ENCODE measurements around the gene C19orf12. TPM values are rescaled to one million over a fixed set of nuclear protein-coding genes. Genes with fewer than 3 reads are reported as not detected.

Gene C19orf12
- total and polyA plus RNA-seq, 2 experiments from 2014 or later = 11.4 to 17.2 TPM

DNA sequence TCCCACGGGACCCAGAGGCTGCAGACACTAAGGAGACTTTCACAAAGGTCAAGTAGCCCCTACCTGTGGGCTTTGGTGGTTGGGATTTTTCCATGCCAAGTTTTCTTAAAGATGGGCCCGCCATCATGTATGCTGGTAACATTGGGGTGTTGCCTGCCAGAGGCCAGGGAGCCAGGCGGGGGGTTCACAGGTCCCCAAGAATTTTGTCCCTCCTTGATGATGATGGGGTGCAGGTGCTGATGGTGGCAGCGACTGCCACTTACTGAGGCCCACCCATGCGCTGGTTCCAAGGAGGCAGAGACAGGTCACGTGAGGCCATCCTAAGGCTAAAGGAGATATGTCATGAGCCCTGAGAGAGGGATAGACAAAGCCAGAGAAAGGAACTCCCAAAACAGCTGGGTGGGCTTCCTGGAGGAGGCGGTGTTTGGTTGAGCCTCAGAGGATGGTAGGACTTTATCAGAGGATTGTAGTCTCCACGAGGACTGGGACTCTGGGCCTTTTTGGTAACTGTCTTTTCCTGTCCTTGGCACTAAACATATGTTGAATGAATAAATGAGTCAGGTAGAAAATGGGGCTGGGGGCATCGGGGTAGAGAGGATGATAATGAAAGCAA is 35.4 kb downstream of the C19orf12 start:
- H3K9me3 Mint-ChIP-seq = no peaks in the 10 kb centered on the region; the same call in 2 of the 3 replicates
- no peaks in the 10 kb centered on the region for H3K27me3 ChIP-seq (ENCODE audit: insufficient read depth)

More for the DNA sequence above, 35.4 kb downstream of the C19orf12 start:
- Histone ChIP-seq H3K4me3 (no peak overlapping the region), H3K4me2 (no peak overlapping the region), H3K4me1 (ENCODE audit: insufficient read depth) (no peaks in the 10 kb centered on the region), H3K36me3 (ENCODE audit: insufficient read depth) (no peaks in the 10 kb centered on the region), H3K27ac (ENCODE audit: low read depth) (no peak overlapping the region), H3K79me2 (replicated peaks; ENCODE audit: insufficient read depth) (no peaks in the 10 kb centered on the region), H3K9me2 (ENCODE audit: insufficient read depth) (no peaks in the 10 kb centered on the region), H3F3A (replicated peaks; ENCODE audit: low read depth) (no peaks in the 10 kb centered on the region), H2AFZ (no peak overlapping the region), H4K20me1 (replicated peaks; ENCODE audit: insufficient read depth) (no peaks in the 10 kb centered on the region)
- DNase-seq (ENCODE audit: low spot score) = no peak
- Mint-ChIP-seq H3K36me3 (ENCODE audit: low read depth) (no peaks in the 10 kb centered on the region), H3K27ac (no peak overlapping the region), H3K4me1 (peaks cover 4% of the 10 kb centered on the region), H3K27me3 (ENCODE audit: insufficient read depth, low read depth, poor library complexity) (peaks cover 11% of the 10 kb centered on the region), H3K4me3 (no peak overlapping the region)
- no peak for TF ChIP-seq STAT1 (IDR thresholded peaks at IDR 0.05; ENCODE audit: unreplicated experiment)
- TF ChIP-seq ZNF114 (CRISPR knock-in tag; IDR thresholded peaks at IDR 0.05) = no peak
- TF ChIP-seq JUNB (IDR thresholded peaks at IDR 0.05; ENCODE audit: unreplicated experiment) = no peak
- no peak for TF ChIP-seq EZH2phosphoT487 (IDR thresholded peaks at IDR 0.05; ENCODE audit: unreplicated experiment)
- TF ChIP-seq NANOG (IDR thresholded peaks at IDR 0.05; ENCODE audit: borderline replicate concordance) = no peak
- TF ChIP-seq POLR2AphosphoS5 (IDR thresholded peaks at IDR 0.05; ENCODE audit: low read depth) = no peak
- TF ChIP-seq, protein P1, sequence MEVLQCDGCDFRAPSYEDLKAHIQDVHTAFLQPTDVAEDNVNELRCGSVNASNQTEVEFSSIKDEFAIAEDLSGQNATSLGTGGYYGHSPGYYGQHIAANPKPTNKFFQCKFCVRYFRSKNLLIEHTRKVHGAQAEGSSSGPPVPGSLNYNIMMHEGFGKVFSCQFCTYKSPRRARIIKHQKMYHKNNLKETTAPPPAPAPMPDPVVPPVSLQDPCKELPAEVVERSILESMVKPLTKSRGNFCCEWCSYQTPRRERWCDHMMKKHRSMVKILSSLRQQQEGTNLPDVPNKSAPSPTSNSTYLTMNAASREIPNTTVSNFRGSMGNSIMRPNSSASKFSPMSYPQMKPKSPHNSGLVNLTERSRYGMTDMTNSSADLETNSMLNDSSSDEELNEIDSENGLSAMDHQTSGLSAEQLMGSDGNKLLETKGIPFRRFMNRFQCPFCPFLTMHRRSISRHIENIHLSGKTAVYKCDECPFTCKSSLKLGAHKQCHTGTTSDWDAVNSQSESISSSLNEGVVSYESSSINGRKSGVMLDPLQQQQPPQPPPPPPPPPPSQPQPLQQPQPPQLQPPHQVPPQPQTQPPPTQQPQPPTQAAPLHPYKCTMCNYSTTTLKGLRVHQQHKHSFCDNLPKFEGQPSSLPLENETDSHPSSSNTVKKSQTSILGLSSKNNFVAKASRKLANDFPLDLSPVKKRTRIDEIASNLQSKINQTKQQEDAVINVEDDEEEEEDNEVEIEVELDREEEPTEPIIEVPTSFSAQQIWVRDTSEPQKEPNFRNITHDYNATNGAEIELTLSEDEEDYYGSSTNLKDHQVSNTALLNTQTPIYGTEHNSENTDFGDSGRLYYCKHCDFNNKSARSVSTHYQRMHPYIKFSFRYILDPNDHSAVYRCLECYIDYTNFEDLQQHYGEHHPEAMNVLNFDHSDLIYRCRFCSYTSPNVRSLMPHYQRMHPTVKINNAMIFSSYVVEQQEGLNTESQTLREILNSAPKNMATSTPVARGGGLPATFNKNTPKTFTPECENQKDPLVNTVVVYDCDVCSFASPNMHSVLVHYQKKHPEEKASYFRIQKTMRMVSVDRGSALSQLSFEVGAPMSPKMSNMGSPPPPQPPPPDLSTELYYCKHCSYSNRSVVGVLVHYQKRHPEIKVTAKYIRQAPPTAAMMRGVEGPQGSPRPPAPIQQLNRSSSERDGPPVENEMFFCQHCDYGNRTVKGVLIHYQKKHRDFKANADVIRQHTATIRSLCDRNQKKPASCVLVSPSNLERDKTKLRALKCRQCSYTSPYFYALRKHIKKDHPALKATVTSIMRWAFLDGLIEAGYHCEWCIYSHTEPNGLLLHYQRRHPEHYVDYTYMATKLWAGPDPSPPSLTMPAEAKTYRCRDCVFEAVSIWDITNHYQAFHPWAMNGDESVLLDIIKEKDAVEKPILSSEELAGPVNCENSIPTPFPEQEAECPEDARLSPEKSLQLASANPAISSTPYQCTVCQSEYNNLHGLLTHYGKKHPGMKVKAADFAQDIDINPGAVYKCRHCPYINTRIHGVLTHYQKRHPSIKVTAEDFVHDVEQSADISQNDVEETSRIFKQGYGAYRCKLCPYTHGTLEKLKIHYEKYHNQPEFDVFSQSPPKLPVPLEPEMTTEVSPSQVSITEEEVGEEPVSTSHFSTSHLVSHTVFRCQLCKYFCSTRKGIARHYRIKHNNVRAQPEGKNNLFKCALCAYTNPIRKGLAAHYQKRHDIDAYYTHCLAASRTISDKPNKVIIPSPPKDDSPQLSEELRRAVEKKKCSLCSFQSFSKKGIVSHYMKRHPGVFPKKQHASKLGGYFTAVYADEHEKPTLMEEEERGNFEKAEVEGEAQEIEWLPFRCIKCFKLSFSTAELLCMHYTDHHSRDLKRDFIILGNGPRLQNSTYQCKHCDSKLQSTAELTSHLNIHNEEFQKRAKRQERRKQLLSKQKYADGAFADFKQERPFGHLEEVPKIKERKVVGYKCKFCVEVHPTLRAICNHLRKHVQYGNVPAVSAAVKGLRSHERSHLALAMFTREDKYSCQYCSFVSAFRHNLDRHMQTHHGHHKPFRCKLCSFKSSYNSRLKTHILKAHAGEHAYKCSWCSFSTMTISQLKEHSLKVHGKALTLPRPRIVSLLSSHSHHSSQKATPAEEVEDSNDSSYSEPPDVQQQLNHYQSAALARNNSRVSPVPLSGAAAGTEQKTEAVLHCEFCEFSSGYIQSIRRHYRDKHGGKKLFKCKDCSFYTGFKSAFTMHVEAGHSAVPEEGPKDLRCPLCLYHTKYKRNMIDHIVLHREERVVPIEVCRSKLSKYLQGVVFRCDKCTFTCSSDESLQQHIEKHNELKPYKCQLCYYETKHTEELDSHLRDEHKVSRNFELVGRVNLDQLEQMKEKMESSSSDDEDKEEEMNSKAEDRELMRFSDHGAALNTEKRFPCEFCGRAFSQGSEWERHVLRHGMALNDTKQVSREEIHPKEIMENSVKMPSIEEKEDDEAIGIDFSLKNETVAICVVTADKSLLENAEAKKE (CRISPR knock-in tag; IDR thresholded peaks at IDR 0.05) = no peak
- TF ChIP-seq REST (IDR thresholded peaks at IDR 0.05; ENCODE audit: unreplicated experiment) = no peak
- no peak for TF ChIP-seq CREB1 (CRISPR knock-in tag; IDR thresholded peaks at IDR 0.05; ENCODE audit: low read depth)
- TF ChIP-seq EZH2 (IDR thresholded peaks at IDR 0.05; ENCODE audit: low read depth, unreplicated experiment) = no peak
- TF ChIP-seq, protein P2, sequence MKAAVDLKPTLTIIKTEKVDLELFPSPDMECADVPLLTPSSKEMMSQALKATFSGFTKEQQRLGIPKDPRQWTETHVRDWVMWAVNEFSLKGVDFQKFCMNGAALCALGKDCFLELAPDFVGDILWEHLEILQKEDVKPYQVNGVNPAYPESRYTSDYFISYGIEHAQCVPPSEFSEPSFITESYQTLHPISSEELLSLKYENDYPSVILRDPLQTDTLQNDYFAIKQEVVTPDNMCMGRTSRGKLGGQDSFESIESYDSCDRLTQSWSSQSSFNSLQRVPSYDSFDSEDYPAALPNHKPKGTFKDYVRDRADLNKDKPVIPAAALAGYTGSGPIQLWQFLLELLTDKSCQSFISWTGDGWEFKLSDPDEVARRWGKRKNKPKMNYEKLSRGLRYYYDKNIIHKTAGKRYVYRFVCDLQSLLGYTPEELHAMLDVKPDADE (IDR thresholded peaks at IDR 0.05) = no peak
- TF ChIP-seq, protein P3, sequence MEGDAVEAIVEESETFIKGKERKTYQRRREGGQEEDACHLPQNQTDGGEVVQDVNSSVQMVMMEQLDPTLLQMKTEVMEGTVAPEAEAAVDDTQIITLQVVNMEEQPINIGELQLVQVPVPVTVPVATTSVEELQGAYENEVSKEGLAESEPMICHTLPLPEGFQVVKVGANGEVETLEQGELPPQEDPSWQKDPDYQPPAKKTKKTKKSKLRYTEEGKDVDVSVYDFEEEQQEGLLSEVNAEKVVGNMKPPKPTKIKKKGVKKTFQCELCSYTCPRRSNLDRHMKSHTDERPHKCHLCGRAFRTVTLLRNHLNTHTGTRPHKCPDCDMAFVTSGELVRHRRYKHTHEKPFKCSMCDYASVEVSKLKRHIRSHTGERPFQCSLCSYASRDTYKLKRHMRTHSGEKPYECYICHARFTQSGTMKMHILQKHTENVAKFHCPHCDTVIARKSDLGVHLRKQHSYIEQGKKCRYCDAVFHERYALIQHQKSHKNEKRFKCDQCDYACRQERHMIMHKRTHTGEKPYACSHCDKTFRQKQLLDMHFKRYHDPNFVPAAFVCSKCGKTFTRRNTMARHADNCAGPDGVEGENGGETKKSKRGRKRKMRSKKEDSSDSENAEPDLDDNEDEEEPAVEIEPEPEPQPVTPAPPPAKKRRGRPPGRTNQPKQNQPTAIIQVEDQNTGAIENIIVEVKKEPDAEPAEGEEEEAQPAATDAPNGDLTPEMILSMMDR (conservative IDR thresholded peaks at IDR 0.05; ENCODE audit: low read depth in 2 of 2) = no peak
- TF ChIP-seq ZNF331 (CRISPR knock-in tag; IDR thresholded peaks at IDR 0.05; ENCODE audit: low read depth) = no peak
- no peak for ATAC-seq
